NCI-H526 (cell line): Measurements from ENCODE around the gene B3GALT4.
A peak's percentile ranks its signal among the peaks of the same experiment; 100 is the strongest.
"Not testable (repeated sequence)": the region's sequence is repeated elsewhere in the genome, so short reads cannot be mapped to it uniquely, and the experiment has no call there.

Source experiments
- DNase-seq, 2 experiments: peaks; one replicate each; lab custom pipeline; 2025; lab: John Stamatoyannopoulos, UW

B3GALT4 gene

GRCh38 chr6:33276864-33277662 lies at the start of gene B3GALT4:
Gene B3GALT4 (plus strand): TSS chr6:33277123. CDS start chr6:33277420, 297 bp downstream.
- DNase-seq: peak; percentile 80 to 97

- DNase-seq: no peak
Measured at GRCh38 chr6:33235221-33235634, 41.7 kb upstream of the B3GALT4 start.

GRCh38 chr6:33236328-33236727 lies 40.6 kb upstream of the B3GALT4 start:
- DNase-seq: no peak

- DNase-seq: no peak
Measured at GRCh38 chr6:33236852-33237251, 40.1 kb upstream of the B3GALT4 start.

GRCh38 chr6:33237741-33238140 lies 39.2 kb upstream of the B3GALT4 start:
- DNase-seq: peak in 1 of 2 experiments; percentile 22

- no peak for DNase-seq
Measured at GRCh38 chr6:33241968-33242367, 35.0 kb upstream of the B3GALT4 start.

GRCh38 chr6:33243476-33243875 lies 33.4 kb upstream of the B3GALT4 start:
- DNase-seq: no peak

- peak; percentile 63 to 94 for DNase-seq
Measured at GRCh38 chr6:33247977-33248642, 28.8 kb upstream of the B3GALT4 start.

- peak in 1 of 2 experiments; percentile 76 for DNase-seq
Measured at GRCh38 chr6:33248643-33248931, 28.3 kb upstream of the B3GALT4 start.

- peak; percentile 98 to 99 for DNase-seq
Measured at GRCh38 chr6:33248932-33249731, 27.8 kb upstream of the B3GALT4 start.

- DNase-seq: peak in 1 of 2 experiments; percentile 41
Measured at GRCh38 chr6:33249732-33250630, 26.9 kb upstream of the B3GALT4 start.

GRCh38 chr6:33250731-33251130 lies 26.2 kb upstream of the B3GALT4 start:
- DNase-seq: no peak

- no peak for DNase-seq
Measured at GRCh38 chr6:33251395-33252012, 25.4 kb upstream of the B3GALT4 start.

- DNase-seq: no peak
Measured at GRCh38 chr6:33252759-33253158, 24.2 kb upstream of the B3GALT4 start.

- no peak for DNase-seq
Measured at GRCh38 chr6:33254591-33254990, 22.3 kb upstream of the B3GALT4 start.

GRCh38 chr6:33259032-33259431 lies 17.9 kb upstream of the B3GALT4 start:
- DNase-seq: no peak

GRCh38 chr6:33262490-33262889 lies 14.4 kb upstream of the B3GALT4 start:
- DNase-seq: not testable (repeated sequence)

- DNase-seq: no peak
Measured at GRCh38 chr6:33264015-33264414, 12.9 kb upstream of the B3GALT4 start.

- no peak for DNase-seq
Measured at GRCh38 chr6:33271117-33271467, 5.8 kb upstream of the B3GALT4 start.

GRCh38 chr6:33271468-33272274 lies 5.3 kb upstream of the B3GALT4 start, which contains the start of the genes RPS18 and VPS52:
Gene RPS18 (plus strand): TSS chr6:33272075. CDS start chr6:33272120, 45 bp downstream.
Gene VPS52 (minus strand): TSS chr6:33271876. CDS start chr6:33271675, 201 bp downstream.
- peak; percentile 96 to 98 for DNase-seq
